ENCODE measurements around the gene RNF2.
"Not testable (repeated sequence)": the region's sequence is repeated elsewhere in the genome, so short reads cannot be mapped to it uniquely, and the experiment has no call there.

RNF2 gene

DNA sequence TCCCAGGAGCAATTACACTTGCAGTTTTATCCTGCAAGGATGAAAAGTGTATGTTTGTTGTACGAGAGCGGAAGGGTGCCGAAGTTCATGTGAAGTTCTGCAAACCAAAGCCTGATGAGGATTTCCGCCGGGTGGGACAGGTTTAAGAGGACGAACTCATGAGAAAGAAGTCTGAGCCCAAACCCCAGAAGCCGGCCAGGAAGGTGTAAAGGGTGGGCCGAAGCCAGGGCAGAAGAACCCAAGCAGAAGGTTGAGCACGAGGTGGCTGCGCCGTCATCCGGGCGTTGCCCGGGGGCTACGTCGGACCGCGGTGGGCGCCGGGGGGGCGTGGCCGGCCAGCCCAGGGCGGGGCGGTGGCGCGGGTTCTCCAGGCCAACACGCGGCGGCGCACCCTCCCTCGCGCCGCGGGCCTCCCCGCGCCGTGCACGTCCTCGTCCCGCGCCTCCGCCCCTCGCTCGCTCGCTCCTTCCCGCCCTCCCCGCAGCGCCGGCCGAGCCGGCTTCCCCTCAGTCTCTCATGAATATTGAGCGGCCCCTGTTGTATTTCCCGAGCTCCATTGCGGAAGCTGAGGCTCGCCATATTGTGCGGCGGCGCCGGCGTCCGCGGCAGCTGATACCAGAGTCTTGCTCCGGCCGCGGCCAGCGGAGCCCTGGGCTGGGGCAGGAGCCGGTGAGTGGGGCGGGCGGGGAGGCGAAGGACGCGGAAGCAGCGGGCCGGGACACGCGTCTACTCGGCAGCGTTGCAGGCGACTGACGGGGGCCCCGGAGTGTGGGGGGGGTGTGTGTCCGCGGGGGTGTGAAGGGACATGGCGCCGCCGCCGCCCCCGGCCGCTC, at the start of gene RNF2:
Gene RNF2, plus strand, starts transcription at position 578 of the 833 bp plus-strand sequence. CDS start 41,996 bp downstream, outside the sequence.
- Histone ChIP-seq H3K36me3 (ENCODE audit: insufficient read depth, low read length) (no peaks in the 10 kb centered on the region), H3K4me1 (ENCODE audit: insufficient read depth, low read length, severe bottlenecking) (peaks cover 13% of the 10 kb centered on the region), H3K4me2 (ENCODE audit: low read length) (peak within 1 kb of the TSS; percentile 79), H3F3A (ENCODE audit: insufficient read depth, low read length) (peaks cover 7% of the 10 kb centered on the region; the same call in 1 of the 2 replicates), H3K9me2 (ENCODE audit: low read depth, low read length) (no peaks in the 10 kb centered on the region), H3K4me3 (ENCODE audit: low read depth, low read length, poor library complexity, severe bottlenecking) (peak within 1 kb of the TSS; percentile 78), H4K20me1 (ENCODE audit: insufficient read depth, low read length) (0 out of 2 replicates have a peak, but pooled peaks cover 2% of the 10 kb centered on the region), H3K79me2 (ENCODE audit: insufficient read depth, low read length) (peaks cover 26% of the 10 kb centered on the region), H3K9ac (ENCODE audit: low read length) (peak within 1 kb of the TSS; percentile 81), H3K27me3 (ENCODE audit: insufficient read depth, low read length) (no peaks in the 10 kb centered on the region), H3K9me3 (ENCODE audit: low read length) (no peaks in the 10 kb centered on the region), H2AFZ (ENCODE audit: low read length) (peak within 1 kb of the TSS; percentile 99), H3K27ac (ENCODE audit: low read depth, low read length, poor library complexity, severe bottlenecking) (no peak within 1 kb of the TSS)
- no peak for TF ChIP-seq EZH2 (IDR thresholded peaks at IDR 0.05; ENCODE audit: borderline replicate concordance, low read length)
- TF ChIP-seq, protein P1, sequence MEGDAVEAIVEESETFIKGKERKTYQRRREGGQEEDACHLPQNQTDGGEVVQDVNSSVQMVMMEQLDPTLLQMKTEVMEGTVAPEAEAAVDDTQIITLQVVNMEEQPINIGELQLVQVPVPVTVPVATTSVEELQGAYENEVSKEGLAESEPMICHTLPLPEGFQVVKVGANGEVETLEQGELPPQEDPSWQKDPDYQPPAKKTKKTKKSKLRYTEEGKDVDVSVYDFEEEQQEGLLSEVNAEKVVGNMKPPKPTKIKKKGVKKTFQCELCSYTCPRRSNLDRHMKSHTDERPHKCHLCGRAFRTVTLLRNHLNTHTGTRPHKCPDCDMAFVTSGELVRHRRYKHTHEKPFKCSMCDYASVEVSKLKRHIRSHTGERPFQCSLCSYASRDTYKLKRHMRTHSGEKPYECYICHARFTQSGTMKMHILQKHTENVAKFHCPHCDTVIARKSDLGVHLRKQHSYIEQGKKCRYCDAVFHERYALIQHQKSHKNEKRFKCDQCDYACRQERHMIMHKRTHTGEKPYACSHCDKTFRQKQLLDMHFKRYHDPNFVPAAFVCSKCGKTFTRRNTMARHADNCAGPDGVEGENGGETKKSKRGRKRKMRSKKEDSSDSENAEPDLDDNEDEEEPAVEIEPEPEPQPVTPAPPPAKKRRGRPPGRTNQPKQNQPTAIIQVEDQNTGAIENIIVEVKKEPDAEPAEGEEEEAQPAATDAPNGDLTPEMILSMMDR (IDR thresholded peaks at IDR 0.05; ENCODE audit: low read length), result no peak

DNA sequence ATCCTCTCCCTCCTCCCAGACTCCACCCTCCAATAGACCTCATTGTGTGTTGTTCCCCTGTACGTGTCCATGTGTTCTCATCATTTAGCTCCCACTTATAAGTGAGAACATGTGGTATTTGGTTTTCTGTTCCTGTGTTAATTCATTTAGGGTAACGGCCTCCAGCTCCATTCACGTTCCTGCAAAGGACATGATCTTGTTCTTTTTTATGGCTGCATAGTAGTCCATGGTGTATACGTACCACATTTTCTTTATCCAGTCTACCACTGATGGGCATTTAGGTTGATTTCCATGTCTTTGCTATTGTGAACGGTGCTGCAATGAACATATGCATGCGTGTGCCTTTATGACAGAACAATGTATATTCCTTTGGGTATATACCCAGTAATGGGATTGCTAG, 45.4 kb upstream of the RNF2 start:
- not testable (repeated sequence) for H3K27me3 ChIP-seq (ENCODE audit: insufficient read depth, low read length); H3K4me3 ChIP-seq (ENCODE audit: low read depth, low read length, poor library complexity, severe bottlenecking); H3K9me3 ChIP-seq (ENCODE audit: low read length); H3K4me1 ChIP-seq (ENCODE audit: insufficient read depth, low read length, severe bottlenecking); H3K9me2 ChIP-seq (ENCODE audit: low read depth, low read length); H3K79me2 ChIP-seq (ENCODE audit: insufficient read depth, low read length); H4K20me1 ChIP-seq (ENCODE audit: insufficient read depth, low read length); H3K4me2 ChIP-seq (ENCODE audit: low read length); H3K36me3 ChIP-seq (ENCODE audit: insufficient read depth, low read length); H3F3A ChIP-seq (ENCODE audit: insufficient read depth, low read length); H3K27ac ChIP-seq (ENCODE audit: low read depth, low read length, poor library complexity, severe bottlenecking); H3K9ac ChIP-seq (ENCODE audit: low read length); H2AFZ ChIP-seq (ENCODE audit: low read length)

DNA sequence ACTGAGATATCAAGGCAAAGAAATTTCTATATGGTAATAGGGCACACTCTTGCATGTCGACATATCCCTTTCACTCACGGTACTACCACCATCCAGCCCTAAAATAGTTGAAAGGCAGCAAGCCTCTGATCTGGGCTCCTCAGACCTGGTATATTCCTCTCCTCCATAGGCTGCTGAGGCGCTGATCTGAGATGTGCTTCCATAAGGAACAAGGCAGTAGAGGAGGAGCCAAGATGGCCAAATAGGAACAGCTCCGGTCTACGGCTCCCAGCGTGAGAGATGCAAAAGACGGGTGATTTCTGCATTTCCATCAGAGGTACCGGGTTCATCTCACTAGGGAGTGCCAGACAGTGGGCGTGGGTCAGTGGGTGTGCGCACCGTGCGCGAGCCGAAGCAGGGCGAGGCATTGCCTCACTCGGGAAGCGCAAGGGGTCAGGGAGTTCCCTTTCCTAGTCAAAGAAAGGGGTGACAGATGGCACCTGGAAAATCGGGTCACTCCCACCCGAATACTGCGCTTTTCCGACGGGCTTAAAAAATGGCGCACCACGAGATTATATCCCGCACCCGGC, 44.0 kb upstream of the RNF2 start:
- H3K4me3 ChIP-seq (ENCODE audit: low read depth, low read length, poor library complexity, severe bottlenecking); H3K4me2 ChIP-seq (ENCODE audit: low read length): not testable (repeated sequence)

DNA sequence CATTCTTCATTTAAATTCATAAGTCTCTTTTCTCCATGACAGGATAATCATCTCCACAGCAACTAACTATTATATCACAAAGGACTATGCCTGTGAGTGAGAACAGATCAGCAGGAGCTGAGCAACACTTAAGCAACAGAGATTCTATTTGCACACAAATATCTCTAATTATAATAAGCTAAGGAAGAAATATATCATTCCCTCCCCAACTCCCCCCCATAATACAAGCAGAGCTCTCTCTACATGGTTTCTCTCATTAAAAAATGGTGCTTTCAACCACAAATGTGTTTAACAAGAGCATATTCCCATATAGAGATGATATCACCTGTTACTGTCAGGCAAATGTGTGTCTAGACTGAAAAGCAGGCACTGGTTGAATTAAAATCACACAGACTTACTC, 36.5 kb upstream of the RNF2 start:
- Histone ChIP-seq H3K27me3 (ENCODE audit: insufficient read depth, low read length) (no peaks in the 10 kb centered on the region), H3K79me2 (ENCODE audit: insufficient read depth, low read length) (no peaks in the 10 kb centered on the region), H3K36me3 (ENCODE audit: insufficient read depth, low read length) (no peaks in the 10 kb centered on the region), H3K9me2 (ENCODE audit: low read depth, low read length) (no peaks in the 10 kb centered on the region), H3K27ac (ENCODE audit: low read depth, low read length, poor library complexity, severe bottlenecking) (no peak overlapping the region), H3K4me1 (ENCODE audit: insufficient read depth, low read length, severe bottlenecking) (no peaks in the 10 kb centered on the region), H4K20me1 (ENCODE audit: insufficient read depth, low read length) (no peaks in the 10 kb centered on the region), H3K9me3 (ENCODE audit: low read length) (no peaks in the 10 kb centered on the region), H3K4me2 (ENCODE audit: low read length) (no peak overlapping the region), H3K4me3 (ENCODE audit: low read depth, low read length, poor library complexity, severe bottlenecking) (no peak overlapping the region), H3F3A (ENCODE audit: insufficient read depth, low read length) (no peaks in the 10 kb centered on the region), H2AFZ (ENCODE audit: low read length) (no peak overlapping the region), H3K9ac (ENCODE audit: low read length) (no peak overlapping the region)
- TF ChIP-seq EZH2 (IDR thresholded peaks at IDR 0.05; ENCODE audit: borderline replicate concordance, low read length), result no peak
- TF ChIP-seq, protein P1 (IDR thresholded peaks at IDR 0.05; ENCODE audit: low read length), result no peak

More for the DNA sequence above, 44.0 kb upstream of the RNF2 start:
- not testable (repeated sequence) for H3K9me2 ChIP-seq (ENCODE audit: low read depth, low read length); H3F3A ChIP-seq (ENCODE audit: insufficient read depth, low read length); H4K20me1 ChIP-seq (ENCODE audit: insufficient read depth, low read length); H2AFZ ChIP-seq (ENCODE audit: low read length); H3K9me3 ChIP-seq (ENCODE audit: low read length); H3K27ac ChIP-seq (ENCODE audit: low read depth, low read length, poor library complexity, severe bottlenecking); H3K9ac ChIP-seq (ENCODE audit: low read length); H3K79me2 ChIP-seq (ENCODE audit: insufficient read depth, low read length); H3K27me3 ChIP-seq (ENCODE audit: insufficient read depth, low read length); H3K4me1 ChIP-seq (ENCODE audit: insufficient read depth, low read length, severe bottlenecking); H3K36me3 ChIP-seq (ENCODE audit: insufficient read depth, low read length)

Data from OCI-LY1 (cell line).